Activated CD4-positive, alpha-beta T cell treated with anti-CD3 and anti-CD28 coated beads, Interleukin-2, amount 50 U/mL, for 16 hours (primary cell): Measurements from ENCODE around the gene CASP6.
"Not testable (repeated sequence)": the region's sequence is repeated elsewhere in the genome, so short reads cannot be mapped to it uniquely, and the experiment has no call there.

ENCODE experiments used
- DNase-seq: peaks from one replicate; pipeline ENCODE4 v3.0.0-alpha.2; 2020

Gene CASP6

DNA sequence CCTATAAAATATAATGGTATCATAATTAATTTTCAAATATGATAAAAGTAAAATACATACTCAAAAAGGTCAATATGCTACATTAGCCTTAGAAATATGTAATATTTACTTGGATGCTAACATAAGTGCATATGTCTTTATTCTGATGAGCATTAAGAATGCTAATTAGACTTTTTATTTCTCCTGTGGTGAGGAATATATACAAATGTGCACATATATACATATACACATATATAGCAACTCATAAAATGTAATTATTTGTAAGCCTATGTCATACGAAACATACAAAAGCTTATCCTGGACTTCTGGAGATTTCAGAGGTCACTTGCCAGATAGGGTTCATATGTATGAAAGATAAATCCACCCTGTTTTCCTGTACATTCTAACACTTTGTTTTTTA lies 15.5 kb upstream of the CASP6 start:
- no peak for DNase-seq

DNA sequence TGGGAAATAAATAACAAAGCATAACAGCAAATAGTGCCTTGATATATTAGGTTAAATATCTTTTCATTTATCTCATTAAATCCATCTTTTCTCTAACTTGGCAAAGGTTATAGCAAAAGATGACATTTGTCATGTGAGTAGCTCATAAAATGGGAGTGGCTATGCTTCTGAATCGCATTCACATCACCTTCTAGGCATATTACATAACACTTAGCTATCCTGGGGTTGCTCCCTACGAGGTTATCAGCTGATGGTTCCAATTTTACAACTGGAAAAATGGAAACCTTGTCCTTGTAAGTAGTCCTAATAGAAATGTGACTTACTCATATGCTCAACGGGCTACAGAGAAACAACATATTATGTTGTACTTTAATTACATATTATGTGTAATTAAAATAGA lies 10.3 kb upstream of the CASP6 start:
- DNase-seq: no peak

DNA sequence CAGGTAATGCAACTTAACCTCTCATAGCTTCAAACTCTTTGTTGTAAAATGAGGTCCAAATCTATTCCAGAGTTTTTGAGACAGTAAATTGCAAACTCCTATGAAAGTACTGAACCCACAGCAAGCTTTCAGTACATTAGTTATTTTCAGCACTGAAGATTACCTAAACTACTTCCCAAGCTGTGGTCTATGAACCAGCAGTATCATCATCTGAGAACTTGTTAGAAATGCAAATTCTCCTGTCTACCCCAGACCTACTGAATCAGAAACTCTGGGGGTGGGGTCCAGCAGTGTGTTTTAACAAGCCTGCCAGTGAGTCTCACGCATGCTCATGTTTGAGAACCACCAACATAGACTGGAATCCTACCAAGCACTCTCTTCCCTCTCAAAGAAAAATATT lies 5.7 kb upstream of the CASP6 start:
- no peak for DNase-seq

DNA sequence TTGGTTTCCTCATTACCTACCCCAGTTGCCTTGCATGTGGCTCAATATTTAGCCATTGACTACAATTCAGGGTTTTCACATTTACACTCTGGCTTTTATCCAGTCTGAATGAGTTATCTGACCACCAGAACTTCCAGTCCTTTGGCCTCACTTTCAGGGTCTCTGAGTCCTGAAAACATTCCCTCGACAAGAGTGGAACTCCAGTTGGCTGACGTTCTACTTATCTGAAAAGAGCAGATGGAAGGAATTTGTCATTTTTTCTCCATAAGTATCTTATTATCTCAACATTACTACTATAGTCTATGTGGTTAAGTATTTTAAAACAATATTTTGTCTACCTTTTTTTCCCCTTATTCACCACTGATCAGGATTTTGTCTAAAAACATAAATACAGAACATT lies 5.2 kb upstream of the CASP6 start:
- no peak for DNase-seq

DNA sequence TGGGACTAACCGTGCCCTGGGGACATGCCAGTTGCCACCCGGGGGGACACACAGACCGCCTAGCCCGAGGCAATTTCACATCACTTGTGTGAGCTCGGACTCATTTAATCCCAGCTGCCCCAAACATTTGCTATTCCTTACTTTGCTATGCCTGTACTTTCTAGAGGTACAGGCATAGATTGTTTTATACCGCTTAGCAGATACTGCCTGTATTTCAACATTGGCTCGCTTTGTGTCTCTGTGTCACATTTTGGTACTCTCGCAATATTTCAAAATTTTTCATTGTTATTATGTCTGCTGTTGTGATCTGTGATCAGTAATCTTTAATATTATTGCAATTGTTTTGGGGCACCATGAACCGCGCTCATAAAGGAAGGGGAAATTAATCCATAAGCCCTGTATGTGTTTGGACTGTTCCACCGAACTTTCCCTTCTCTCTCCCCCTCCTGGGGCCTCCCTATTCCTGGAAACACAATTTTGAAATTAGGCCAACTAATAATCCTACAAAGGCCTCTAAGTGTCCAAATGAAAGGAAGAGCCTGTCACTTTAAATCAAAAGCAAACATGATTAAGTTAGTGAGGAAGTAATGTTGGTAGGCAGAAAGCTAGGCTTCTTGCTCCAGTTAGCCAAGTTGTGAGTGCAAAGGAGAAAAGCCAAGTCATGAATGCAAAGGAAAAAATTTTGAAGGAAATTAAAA lies 568 bp upstream of the CASP6 start:
- DNase-seq: no peak

DNA sequence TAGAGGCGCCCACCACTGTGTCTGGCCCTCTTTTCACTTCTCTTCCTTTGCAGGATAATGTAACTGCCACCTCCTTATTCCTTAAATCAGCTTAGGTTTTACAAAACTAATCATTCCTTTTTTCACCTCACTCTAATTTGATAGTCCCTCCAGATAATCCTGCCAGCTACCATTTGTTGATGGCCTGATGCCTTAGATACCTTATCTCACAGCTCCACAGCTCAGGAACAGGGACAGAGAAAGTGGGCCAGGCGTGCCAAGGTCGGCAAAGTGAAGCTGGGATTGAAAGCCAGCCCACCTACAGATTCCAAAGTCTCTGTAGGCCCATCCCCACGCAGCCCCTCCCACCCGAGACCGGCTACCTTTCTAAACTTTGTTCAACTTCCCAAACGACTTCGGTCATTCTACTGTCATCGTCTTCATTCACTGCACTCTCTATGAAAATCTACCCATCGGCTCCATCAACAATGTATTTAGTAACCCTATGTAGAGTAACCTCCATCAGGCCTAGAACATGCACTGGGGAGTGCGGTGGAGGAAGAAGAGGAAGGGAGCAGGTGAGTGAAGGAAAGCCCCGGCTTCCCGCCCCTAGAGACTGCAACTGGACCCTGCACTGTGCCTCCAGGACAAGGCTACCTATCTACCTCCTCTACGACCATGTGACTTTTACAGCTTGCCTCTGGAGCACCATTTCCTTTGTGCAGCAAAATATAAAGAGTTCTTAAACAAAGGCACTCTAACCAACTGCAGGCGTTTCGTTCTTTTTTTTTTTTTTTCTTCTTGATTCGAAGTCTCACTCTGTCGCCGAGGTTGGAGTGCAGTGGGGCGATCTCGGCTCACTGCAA lies 1.5 kb downstream of the CASP6 start:
- DNase-seq: no peak

DNA sequence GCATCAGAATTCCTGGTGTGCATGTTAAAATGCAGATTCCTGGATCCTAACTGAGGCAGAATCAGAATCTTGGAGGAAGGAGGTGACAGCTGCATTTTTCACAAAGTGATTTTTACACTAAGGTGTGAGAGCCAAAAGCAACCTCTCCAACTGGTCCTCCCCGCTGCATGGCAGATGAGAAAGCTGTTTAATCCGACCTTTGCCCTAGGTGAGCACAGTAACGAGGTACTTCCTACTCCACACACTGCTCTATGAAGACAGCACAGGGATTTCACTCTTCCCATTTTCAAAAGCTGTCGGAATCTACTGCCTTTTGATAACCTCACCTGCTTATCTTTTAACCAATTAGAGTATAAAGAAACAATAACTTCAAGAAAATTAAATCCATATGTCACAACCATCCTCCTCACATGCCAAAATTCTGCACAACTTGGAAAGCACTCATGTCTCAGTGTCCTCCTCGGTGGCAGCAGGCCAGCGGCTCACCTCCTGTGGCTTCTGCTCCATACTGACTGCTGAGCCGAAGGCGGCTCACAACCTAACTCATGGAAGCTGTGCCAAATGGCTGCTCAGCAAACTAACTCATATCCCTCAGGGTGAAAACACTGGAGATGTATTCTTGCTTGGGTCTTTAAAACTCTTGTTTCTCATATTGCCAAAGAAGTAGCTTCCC lies 3.6 kb downstream of the CASP6 start:
- DNase-seq: no peak

DNA sequence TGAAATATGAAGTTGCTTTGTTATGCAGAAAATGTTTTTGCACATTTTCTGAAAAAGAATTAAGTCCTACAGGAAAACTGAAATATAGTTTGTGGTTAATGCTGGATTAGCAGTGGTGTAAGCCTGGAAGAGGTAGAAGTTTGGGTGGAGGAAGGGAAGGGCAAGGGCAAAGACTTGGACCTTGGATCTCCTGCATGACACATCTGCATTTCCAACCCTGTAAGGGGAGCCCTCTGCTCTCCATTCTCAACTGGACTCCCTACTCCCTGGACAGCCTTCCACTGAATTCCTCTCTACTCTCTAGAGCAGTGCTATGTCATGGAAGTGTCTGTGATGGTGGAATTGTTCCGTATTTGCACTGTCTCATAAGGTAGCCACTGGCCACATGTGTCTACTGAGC lies 4.6 kb downstream of the CASP6 start:
- DNase-seq: no peak

DNA sequence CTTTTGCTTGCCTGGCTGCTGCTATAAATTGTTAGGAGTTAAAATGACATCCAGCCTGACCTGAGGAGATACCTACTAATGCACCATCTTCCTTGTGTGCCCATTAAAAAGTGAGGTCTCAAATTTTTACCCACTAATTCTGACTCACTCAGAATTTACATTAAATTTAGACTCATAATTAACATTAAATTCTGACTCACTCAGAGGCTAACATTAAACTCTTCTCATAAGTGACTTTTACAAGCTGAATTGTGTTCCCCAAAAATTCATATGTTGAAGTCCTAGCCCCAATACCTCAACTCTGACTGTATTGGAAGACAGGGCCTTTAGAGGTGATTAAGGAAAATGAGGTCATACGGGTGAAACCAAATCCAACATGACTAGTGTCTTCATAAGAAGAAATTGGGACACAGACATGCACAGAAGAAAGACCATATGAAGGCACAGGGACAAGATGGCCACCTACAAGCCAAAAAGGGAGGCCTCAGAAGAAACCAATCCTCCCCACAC lies 11.8 kb downstream of the CASP6 start:
- no peak for DNase-seq

DNA sequence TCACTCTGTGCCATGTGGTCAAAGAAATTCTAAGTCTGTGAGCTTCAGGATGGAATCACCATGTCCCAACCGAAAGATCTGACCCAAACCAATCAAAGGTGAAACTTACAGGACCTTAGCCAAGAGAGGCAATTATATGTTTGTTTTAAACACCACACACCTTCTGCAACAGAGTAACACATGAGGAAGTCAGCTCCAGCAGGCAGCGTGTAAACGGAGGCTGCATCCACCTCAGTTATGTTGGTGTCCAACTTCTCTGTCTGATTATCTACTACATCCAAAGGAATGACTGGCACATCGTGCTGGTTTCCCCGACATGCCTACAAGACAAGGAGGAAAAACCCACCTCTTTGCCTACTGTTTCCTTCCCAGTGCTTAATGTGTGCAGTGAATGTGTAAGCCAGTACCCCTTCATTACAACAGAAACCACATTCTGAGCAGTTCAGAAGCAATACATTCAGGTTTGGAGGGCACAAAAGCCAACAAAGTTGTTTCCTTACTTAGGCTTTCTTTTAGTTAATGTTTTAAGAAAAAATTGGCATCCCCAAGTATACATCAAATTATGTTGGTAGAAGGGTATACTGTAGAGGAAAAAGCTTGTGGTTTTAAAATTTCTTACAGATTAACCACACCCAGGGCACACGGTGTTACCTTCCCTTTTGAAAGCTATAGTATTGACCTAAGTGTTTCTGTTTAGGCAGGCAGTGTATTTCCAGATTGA lies 12.4 kb downstream of the CASP6 start:
- DNase-seq: no peak

DNA sequence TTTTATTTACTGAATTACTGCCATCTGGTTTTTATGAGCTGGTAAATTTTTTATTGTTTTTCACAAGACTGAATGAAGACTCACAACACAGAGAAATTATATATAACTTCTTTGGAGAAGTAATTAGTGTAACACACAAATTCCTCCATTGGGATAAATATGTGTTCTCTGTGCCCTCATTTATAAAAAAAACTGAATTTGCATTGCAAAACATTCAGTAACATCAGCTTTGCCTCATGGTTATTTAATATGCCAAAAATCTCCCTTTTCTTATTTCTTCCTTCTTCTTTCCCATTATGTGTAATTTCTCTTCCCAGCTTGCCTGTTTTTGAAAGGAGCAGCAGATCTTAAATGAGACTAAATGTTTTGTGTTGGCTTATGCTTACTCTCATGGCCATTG lies 18.5 kb downstream of the CASP6 start:
- DNase-seq: no peak

DNA sequence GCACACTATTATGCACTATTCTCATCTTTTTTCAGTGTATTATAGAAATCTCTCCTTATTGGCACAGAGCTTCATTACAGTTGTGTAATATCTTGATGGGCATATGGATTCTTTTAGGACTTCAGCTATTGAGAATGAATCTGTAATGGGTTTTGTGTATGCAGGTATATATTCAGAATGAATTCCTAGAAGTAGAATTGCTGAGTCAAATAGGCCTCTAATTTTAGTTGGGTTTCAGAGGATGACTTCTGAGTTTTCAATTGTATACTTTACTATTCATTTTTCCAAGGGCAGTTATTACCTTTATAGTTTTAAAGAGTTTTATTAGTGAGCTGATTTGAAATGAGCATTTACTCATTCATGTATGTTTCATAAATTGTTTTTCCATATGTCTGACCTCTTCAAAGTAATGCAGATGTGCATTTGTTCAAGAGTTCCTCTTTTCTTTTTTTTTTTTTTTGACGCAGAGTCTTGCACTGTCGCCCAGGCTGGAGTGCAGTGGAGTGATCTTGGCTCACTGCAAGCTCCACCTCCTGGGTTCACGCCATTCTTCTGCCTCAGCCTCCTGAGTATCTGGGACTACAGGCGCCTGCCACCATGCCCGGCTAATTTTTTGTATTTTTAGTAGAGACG lies 19.5 kb downstream of the CASP6 start:
- DNase-seq: peak; percentile 29

DNA sequence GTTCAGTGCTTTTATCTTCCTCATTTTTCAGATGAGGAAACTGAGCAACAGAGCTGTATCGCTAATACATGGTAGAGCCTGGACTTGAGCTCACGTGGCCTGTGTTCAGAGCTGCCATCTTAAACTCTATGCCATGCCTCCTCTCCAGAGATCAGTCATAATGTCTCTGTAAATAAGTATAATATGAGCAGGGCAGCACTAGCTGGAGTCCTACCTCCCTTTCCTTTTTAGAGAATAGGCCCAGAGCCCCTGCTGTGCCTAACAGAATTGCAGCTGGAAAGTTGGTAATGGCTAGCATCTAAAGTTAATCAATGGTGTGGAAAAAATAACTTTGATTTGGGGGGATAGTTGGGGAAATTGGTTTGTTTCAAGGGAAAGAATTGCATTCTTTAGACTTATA lies 20.4 kb downstream of the CASP6 start:
- DNase-seq: peak; percentile 14

DNA sequence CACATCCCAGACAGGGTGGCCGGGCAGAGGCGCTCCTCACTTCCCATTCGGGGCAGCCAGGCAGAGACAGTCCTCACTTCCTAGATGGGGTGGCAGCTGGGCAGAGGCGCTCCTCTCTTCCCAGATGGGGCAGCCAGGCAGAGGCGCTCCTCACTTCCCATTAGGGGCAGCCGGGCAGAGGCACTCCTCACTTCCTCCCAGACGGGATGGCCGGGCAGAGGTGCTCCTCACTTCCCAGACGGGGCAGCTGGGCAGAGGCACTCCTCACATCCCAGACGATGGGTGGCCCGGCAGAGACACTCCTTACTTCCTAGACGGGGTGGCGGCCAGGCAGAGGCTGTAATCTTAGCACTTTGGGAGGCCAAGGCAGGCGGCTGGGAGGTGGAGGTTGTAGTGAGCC lies 24.3 kb downstream of the CASP6 start:
- not testable (repeated sequence) for DNase-seq

DNA sequence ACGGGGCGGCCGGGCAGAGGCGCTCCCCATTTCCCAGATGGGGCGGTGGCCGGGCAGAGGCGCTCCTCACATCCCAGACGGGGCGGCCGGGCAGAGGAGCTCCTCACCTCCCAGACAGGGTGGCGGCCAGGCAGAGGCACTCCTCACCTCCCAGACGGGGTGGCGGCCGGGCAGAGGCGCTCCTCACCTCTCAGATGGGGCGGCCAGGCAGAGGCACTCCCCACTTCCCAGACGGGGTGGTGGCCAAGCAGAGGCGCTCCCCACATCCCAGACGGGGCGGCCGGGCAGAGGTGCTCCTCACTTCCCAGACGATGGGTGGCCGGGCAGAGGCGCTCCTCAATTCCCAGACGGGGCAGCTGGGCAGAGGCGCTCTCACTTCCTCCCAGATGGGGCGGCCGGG lies 24.8 kb downstream of the CASP6 start:
- DNase-seq: not testable (repeated sequence)

DNA sequence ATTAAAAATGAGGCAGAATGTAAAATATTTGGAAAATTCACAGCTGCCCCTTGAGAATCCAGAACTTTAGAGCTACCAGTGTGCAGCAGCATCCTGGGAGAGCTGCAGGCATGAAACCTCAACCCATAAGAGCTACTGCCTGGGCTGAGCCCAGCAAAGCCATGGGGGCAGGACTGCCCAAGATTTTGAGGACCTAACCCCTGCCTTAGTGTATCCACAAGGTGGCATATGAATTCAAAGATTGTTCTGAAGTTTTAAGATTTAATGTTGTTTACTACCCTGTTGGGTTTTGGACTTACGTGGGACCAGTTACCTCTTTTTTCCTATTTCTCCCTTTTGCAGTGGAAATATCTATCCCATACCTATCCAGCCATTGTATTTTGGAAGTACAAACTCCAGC lies 26.4 kb downstream of the CASP6 start:
- no peak for DNase-seq

DNA sequence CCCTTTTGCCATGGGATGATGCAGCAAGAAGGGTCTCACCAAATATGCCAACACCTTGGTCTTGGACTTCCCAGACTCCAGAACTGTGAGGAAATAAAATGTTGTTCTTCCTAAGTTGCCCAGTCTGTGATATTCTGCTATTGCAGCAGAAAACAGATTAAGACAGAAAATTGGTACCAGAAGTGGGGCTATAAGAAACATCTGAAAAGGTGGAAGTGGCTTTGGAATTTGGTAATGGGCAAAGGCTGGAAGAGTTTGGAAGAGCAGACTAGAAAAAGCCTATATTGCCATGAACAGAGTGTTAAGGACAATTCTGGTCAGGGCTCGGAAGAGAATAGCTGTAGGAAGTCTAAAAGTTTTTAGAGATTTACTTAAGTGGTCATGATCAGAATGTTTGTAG lies 27.4 kb downstream of the CASP6 start:
- no peak for DNase-seq

DNA sequence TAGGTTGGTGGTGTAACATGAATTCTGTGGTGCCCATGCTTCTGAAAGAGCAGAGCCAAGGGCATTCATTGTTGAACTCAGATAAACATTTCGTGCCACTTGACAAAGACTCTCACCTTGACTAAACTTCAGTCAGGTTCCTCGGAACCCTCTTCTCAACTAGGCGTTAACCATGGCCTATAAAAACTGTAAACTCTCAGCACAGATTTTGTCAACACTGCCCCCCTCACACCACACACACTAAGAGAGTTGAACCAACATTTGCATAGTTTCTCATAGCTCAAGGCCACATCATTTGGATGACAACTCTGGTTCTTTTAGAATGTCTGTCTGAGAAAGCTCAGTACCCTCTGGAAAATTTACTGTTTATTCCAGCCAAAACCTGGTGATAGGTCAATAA lies 28.1 kb downstream of the CASP6 start:
- no peak for DNase-seq

DNA sequence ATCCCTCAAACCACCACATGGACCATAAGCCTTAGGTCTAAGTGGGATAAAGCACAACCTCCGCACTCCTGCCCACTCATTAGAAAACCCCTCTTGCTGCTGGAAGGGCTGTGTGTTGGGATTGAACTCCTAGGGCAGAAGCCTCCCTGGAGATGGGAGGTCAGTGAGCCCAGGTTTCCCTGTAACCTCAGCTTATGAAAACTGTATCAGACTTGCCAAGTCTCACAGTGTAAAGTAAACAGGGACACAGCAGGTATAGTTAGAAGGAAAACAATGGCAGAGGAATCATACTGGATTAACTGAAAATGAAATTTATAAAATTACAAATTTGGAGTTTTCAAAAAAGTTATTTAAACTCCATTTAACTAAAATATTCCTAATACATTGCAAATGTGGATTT lies 29.9 kb downstream of the CASP6 start:
- no peak for DNase-seq

DNA sequence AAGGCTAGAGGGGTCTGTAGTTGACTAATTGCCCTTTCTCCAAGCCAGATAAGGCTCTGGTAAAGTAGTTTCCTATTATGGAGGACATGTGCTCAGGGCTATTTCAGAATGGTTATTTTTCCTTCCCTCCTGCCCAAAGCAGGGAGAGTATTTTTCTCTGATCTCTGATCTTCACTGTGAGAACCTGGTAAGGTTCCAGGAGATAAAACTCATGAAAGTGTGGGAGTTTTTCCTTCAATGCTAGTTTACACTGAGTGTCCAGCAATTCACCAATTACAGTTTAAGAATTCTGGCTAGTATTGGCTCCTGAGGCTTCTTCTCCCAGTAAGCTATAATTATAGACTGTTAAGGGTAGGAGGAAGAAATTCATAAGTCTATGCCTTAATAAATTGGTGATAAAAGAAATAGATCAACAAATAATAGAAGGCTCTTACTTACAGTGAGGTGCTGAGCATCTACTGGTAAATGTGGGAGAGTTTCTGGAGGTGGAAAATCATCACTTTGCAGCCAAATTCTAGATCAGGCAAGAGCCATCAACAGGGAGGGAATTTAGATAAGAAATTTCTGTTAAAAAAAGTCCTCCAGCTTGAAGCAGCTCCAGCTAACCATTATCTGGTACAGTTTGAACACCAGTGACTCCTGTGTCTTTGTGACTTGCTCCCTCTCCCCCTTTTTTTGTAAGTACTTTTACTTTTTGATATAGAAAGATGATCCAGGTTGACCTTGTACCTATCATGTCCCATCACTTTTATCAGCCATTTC lies 30.9 kb downstream of the CASP6 start:
- no peak for DNase-seq

DNA sequence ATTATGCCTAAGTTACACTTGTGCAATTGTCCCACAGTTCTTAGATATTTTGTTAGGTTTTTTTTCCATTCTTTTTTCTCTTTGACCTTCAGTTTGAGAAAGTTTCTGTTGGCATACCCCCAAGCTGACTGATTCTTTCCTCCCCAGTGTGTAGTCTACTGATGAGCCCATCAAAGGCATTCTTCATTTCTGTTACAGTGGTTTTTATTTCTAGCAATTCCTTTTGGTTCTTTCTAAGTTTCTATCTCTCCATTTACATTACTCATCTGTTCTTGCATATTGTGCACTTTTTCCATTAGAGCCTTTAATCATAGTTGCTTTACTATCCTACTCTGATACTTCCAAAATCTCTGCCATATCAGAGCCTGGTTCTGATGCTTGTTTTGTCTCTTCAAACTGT lies 31.9 kb downstream of the CASP6 start:
- no peak for DNase-seq
